COLO668 (cell line): Measurements from ENCODE around the gene SLC10A2.
"Not testable (repeated sequence)": the region's sequence is repeated elsewhere in the genome, so short reads cannot be mapped to it uniquely, and the experiment has no call there.

Experiments used
- DNase-seq: peaks from one replicate; lab custom pipeline; 2025; ENCODE audit not compliant: unreplicated experiment; lab: John Stamatoyannopoulos, UW

SLC10A2 gene

GRCh38 chr13:103066079-103066780 is at the start of gene SLC10A2:
Gene SLC10A2, minus strand, starts transcription at chr13:103066417. Its CDS starts 168 bp downstream, at chr13:103066249.
- DNase-seq, result no peak

- DNase-seq, result no peak
Measured at GRCh38 chr13:103107580-103107979, 41.4 kb upstream of the SLC10A2 start.

GRCh38 chr13:103104340-103104739 is 38.1 kb upstream of the SLC10A2 start:
- DNase-seq, result no peak

GRCh38 chr13:103103456-103103855 is 37.2 kb upstream of the SLC10A2 start:
- not testable (repeated sequence) for DNase-seq

GRCh38 chr13:103102482-103102881 is 36.3 kb upstream of the SLC10A2 start:
- DNase-seq, result no peak

- DNase-seq, result no peak
Measured at GRCh38 chr13:103101901-103102300, 35.7 kb upstream of the SLC10A2 start.

GRCh38 chr13:103101500-103101899 is 35.3 kb upstream of the SLC10A2 start:
- no peak for DNase-seq

GRCh38 chr13:103100830-103101229 is 34.6 kb upstream of the SLC10A2 start:
- no peak for DNase-seq

GRCh38 chr13:103099722-103100293 is 33.6 kb upstream of the SLC10A2 start:
- DNase-seq, result no peak

- no peak for DNase-seq
Measured at GRCh38 chr13:103098535-103098934, 32.3 kb upstream of the SLC10A2 start.

- DNase-seq, result no peak
Measured at GRCh38 chr13:103097366-103097928, 31.2 kb upstream of the SLC10A2 start.

- not testable (repeated sequence) for DNase-seq
Measured at GRCh38 chr13:103093649-103094048, 27.4 kb upstream of the SLC10A2 start.

- no peak for DNase-seq
Measured at GRCh38 chr13:103087275-103087674, 21.1 kb upstream of the SLC10A2 start.

- DNase-seq, result no peak
Measured at GRCh38 chr13:103081435-103081834, 15.2 kb upstream of the SLC10A2 start.

- DNase-seq, result no peak
Measured at GRCh38 chr13:103078158-103078557, 11.9 kb upstream of the SLC10A2 start.

- no peak for DNase-seq
Measured at GRCh38 chr13:103068836-103069235, 2.6 kb upstream of the SLC10A2 start.

- peak; percentile 94 for DNase-seq
Measured at GRCh38 chr13:103067751-103068555, 1.7 kb upstream of the SLC10A2 start.

- no peak for DNase-seq
Measured at GRCh38 chr13:103066781-103067345, 646 bp upstream of the SLC10A2 start.

- no peak for DNase-seq
Measured at GRCh38 chr13:103063376-103063775, 2.8 kb downstream of the SLC10A2 start.

- DNase-seq, result no peak
Measured at GRCh38 chr13:103062079-103062478, 4.1 kb downstream of the SLC10A2 start.

GRCh38 chr13:103056008-103056407 is 10.2 kb downstream of the SLC10A2 start:
- no peak for DNase-seq
